Fibroblast of lung (primary cell): Measurements from ENCODE around the gene SLC15A1.

ENCODE experiments used
- CTCF ChIP-seq, 2 donors: IDR thresholded peaks in 1 of 2; conservative IDR thresholded peaks in 1 of 2; 1 replicate in 1 of 2; 2 replicates in 1 of 2; pipeline ENCODE4 v1.5.1; 2011 to 2012; ENCODE audit warnings: low read length in 2 of 2, control low read depth in 1 of 2, inconsistent platforms in 1 of 2, low read depth in 1 of 2, mild to moderate bottlenecking in 1 of 2
- EZH2 ChIP-seq: IDR thresholded peaks from 2 replicates; pipeline ENCODE4 v1.5.1; 2012; ENCODE audit warnings: low read length, control low read depth, mild to moderate bottlenecking; ENCODE audit errors: missing control alignments

GRCh38 chr13:98675066-98675465 is 77.4 kb downstream of the SLC15A1 start:
- no peak for TF ChIP-seq CTCF (conservative IDR thresholded peaks at IDR 0.05 in 1 of 2, IDR thresholded peaks at IDR 0.05 in 1 of 2; ENCODE audit: low read depth in 1 of 2, low read length in 2 of 2)
- TF ChIP-seq EZH2: no peak
